ENCODE data around the gene OTX2. TPM values are rescaled to one million over a fixed set of nuclear protein-coding genes. Genes with fewer than 3 reads are reported as not detected.

Gene OTX2
- total and polyA plus RNA-seq, 2 experiments from 2014 or later, result 16.5 to 23.9 TPM

DNA sequence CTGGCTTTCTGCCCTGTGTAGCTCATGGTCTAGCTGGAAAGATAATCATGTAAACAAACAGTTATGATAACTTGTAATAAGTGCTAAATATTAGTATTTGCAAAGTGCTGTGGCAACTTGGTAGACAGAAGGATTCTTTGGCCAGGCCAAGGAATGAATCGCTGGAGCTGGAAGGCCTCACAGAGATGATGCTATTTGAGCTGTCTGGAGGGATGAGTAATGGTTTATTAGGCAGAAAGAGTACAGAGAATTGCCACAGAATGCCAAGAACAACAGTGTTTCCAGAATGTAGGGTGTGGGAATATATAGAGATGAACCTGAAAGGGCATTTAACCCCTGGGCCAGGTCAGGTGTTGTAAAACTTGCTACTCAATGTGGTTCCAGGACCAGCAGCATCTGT lies 27.6 kb downstream of the OTX2 start (continued):
- TF ChIP-seq, protein P1, sequence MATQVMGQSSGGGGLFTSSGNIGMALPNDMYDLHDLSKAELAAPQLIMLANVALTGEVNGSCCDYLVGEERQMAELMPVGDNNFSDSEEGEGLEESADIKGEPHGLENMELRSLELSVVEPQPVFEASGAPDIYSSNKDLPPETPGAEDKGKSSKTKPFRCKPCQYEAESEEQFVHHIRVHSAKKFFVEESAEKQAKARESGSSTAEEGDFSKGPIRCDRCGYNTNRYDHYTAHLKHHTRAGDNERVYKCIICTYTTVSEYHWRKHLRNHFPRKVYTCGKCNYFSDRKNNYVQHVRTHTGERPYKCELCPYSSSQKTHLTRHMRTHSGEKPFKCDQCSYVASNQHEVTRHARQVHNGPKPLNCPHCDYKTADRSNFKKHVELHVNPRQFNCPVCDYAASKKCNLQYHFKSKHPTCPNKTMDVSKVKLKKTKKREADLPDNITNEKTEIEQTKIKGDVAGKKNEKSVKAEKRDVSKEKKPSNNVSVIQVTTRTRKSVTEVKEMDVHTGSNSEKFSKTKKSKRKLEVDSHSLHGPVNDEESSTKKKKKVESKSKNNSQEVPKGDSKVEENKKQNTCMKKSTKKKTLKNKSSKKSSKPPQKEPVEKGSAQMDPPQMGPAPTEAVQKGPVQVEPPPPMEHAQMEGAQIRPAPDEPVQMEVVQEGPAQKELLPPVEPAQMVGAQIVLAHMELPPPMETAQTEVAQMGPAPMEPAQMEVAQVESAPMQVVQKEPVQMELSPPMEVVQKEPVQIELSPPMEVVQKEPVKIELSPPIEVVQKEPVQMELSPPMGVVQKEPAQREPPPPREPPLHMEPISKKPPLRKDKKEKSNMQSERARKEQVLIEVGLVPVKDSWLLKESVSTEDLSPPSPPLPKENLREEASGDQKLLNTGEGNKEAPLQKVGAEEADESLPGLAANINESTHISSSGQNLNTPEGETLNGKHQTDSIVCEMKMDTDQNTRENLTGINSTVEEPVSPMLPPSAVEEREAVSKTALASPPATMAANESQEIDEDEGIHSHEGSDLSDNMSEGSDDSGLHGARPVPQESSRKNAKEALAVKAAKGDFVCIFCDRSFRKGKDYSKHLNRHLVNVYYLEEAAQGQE (IDR thresholded peaks at IDR 0.05; ENCODE audit: unreplicated experiment), result no peak

DNA sequence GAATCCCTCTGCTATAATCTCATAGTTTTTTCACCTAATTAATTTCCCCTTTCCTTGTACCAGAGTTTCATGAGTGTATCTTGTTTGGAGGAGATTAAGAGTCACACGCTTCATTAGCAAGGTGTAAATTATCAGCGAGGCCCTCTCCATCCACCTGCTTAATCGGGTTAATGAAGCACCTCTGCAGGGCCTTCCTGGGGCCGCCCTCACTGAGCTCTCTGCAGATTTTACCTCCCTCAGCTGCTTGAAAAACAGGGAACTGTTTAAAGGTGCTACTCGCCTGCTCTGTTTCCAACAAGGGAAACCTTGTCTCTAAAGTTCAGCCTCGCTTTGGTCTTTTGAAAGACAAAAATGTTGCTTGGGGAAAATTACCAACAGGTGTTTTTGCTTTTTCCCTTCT lies 35.8 kb downstream of the OTX2 start:
- Histone ChIP-seq H3F3A (replicated peaks; ENCODE audit: low read depth) (0 out of 2 replicates have a peak, but pooled peaks cover 3% of the 10 kb centered on the region), H3K9me2 (ENCODE audit: insufficient read depth) (no peaks in the 10 kb centered on the region), H3K27ac (ENCODE audit: low read depth) (no peak overlapping the region; the same call in 1 of the 2 replicates), H3K4me1 (ENCODE audit: insufficient read depth) (no peaks in the 10 kb centered on the region), H4K20me1 (replicated peaks; ENCODE audit: insufficient read depth) (no peaks in the 10 kb centered on the region), H2AFZ (peak overlapping the region; percentile 77; the same call in 1 of the 2 replicates), H3K4me3 (no peak overlapping the region), H3K4me2 (no peak overlapping the region), H3K27me3 (ENCODE audit: insufficient read depth) (no peaks in the 10 kb centered on the region), H3K36me3 (ENCODE audit: insufficient read depth) (no peaks in the 10 kb centered on the region), H3K79me2 (replicated peaks; ENCODE audit: insufficient read depth) (no peaks in the 10 kb centered on the region)
- H3K36me3 Mint-ChIP-seq (ENCODE audit: low read depth), result no peaks in the 10 kb centered on the region
- H3K4me3 Mint-ChIP-seq, result no peak overlapping the region
- no peak overlapping the region for H3K27ac Mint-ChIP-seq
- peaks cover 2% of the 10 kb centered on the region for H3K27me3 Mint-ChIP-seq (ENCODE audit: insufficient read depth, low read depth, poor library complexity)
- peaks cover 9% of the 10 kb centered on the region; the same call in 2 of the 3 replicates for H3K4me1 Mint-ChIP-seq
- peak; percentile 75 for ATAC-seq
- DNase-seq (ENCODE audit: low spot score), result no peak
- H3K9me3 Mint-ChIP-seq, result no peaks in the 10 kb centered on the region
- TF ChIP-seq, protein P2, sequence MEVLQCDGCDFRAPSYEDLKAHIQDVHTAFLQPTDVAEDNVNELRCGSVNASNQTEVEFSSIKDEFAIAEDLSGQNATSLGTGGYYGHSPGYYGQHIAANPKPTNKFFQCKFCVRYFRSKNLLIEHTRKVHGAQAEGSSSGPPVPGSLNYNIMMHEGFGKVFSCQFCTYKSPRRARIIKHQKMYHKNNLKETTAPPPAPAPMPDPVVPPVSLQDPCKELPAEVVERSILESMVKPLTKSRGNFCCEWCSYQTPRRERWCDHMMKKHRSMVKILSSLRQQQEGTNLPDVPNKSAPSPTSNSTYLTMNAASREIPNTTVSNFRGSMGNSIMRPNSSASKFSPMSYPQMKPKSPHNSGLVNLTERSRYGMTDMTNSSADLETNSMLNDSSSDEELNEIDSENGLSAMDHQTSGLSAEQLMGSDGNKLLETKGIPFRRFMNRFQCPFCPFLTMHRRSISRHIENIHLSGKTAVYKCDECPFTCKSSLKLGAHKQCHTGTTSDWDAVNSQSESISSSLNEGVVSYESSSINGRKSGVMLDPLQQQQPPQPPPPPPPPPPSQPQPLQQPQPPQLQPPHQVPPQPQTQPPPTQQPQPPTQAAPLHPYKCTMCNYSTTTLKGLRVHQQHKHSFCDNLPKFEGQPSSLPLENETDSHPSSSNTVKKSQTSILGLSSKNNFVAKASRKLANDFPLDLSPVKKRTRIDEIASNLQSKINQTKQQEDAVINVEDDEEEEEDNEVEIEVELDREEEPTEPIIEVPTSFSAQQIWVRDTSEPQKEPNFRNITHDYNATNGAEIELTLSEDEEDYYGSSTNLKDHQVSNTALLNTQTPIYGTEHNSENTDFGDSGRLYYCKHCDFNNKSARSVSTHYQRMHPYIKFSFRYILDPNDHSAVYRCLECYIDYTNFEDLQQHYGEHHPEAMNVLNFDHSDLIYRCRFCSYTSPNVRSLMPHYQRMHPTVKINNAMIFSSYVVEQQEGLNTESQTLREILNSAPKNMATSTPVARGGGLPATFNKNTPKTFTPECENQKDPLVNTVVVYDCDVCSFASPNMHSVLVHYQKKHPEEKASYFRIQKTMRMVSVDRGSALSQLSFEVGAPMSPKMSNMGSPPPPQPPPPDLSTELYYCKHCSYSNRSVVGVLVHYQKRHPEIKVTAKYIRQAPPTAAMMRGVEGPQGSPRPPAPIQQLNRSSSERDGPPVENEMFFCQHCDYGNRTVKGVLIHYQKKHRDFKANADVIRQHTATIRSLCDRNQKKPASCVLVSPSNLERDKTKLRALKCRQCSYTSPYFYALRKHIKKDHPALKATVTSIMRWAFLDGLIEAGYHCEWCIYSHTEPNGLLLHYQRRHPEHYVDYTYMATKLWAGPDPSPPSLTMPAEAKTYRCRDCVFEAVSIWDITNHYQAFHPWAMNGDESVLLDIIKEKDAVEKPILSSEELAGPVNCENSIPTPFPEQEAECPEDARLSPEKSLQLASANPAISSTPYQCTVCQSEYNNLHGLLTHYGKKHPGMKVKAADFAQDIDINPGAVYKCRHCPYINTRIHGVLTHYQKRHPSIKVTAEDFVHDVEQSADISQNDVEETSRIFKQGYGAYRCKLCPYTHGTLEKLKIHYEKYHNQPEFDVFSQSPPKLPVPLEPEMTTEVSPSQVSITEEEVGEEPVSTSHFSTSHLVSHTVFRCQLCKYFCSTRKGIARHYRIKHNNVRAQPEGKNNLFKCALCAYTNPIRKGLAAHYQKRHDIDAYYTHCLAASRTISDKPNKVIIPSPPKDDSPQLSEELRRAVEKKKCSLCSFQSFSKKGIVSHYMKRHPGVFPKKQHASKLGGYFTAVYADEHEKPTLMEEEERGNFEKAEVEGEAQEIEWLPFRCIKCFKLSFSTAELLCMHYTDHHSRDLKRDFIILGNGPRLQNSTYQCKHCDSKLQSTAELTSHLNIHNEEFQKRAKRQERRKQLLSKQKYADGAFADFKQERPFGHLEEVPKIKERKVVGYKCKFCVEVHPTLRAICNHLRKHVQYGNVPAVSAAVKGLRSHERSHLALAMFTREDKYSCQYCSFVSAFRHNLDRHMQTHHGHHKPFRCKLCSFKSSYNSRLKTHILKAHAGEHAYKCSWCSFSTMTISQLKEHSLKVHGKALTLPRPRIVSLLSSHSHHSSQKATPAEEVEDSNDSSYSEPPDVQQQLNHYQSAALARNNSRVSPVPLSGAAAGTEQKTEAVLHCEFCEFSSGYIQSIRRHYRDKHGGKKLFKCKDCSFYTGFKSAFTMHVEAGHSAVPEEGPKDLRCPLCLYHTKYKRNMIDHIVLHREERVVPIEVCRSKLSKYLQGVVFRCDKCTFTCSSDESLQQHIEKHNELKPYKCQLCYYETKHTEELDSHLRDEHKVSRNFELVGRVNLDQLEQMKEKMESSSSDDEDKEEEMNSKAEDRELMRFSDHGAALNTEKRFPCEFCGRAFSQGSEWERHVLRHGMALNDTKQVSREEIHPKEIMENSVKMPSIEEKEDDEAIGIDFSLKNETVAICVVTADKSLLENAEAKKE (CRISPR knock-in tag; IDR thresholded peaks at IDR 0.05), result no peak
- no peak for TF ChIP-seq ZNF331 (CRISPR knock-in tag; IDR thresholded peaks at IDR 0.05; ENCODE audit: low read depth)
- TF ChIP-seq NANOG (IDR thresholded peaks at IDR 0.05; ENCODE audit: borderline replicate concordance), result no peak
- TF ChIP-seq JUNB (IDR thresholded peaks at IDR 0.05; ENCODE audit: unreplicated experiment), result no peak
- TF ChIP-seq, protein P3, sequence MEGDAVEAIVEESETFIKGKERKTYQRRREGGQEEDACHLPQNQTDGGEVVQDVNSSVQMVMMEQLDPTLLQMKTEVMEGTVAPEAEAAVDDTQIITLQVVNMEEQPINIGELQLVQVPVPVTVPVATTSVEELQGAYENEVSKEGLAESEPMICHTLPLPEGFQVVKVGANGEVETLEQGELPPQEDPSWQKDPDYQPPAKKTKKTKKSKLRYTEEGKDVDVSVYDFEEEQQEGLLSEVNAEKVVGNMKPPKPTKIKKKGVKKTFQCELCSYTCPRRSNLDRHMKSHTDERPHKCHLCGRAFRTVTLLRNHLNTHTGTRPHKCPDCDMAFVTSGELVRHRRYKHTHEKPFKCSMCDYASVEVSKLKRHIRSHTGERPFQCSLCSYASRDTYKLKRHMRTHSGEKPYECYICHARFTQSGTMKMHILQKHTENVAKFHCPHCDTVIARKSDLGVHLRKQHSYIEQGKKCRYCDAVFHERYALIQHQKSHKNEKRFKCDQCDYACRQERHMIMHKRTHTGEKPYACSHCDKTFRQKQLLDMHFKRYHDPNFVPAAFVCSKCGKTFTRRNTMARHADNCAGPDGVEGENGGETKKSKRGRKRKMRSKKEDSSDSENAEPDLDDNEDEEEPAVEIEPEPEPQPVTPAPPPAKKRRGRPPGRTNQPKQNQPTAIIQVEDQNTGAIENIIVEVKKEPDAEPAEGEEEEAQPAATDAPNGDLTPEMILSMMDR (conservative IDR thresholded peaks at IDR 0.05; ENCODE audit: low read depth in 2 of 2), result no peak
- TF ChIP-seq, protein P1 (IDR thresholded peaks at IDR 0.05; ENCODE audit: unreplicated experiment), result no peak
- no peak for TF ChIP-seq EZH2 (IDR thresholded peaks at IDR 0.05; ENCODE audit: low read depth, unreplicated experiment)
- no peak for TF ChIP-seq POLR2AphosphoS5 (IDR thresholded peaks at IDR 0.05; ENCODE audit: low read depth)
- no peak for TF ChIP-seq STAT1 (IDR thresholded peaks at IDR 0.05; ENCODE audit: unreplicated experiment)
- no peak for TF ChIP-seq CREB1 (CRISPR knock-in tag; IDR thresholded peaks at IDR 0.05; ENCODE audit: low read depth)
